BE2C (cell line): ENCODE measurements around the gene TEX53.

ENCODE experiments used
- DNase-seq: peaks from one replicate; pipeline ENCODE4 v3.0.0-alpha.2; 2020
- H3K27me3 ChIP-seq: fragments of 250-450 bp; sonication (Bioruptor Pico); 2 replicates; pipeline ENCODE4 v1.5.1; 2020; ENCODE audit warnings: mild to moderate bottlenecking
- H3K36me3 ChIP-seq: fragments of 250-450 bp; sonication (Bioruptor Pico); 2 replicates; pipeline ENCODE4 v1.5.1; 2020; ENCODE audit warnings: mild to moderate bottlenecking
- H3K4me1 ChIP-seq: fragments of 250-450 bp; sonication (Bioruptor Pico); 2 replicates; pipeline ENCODE4 v1.5.1; 2020
- H3K4me3 ChIP-seq: 2 replicates; pipeline ENCODE4 v1.5.1; 2011; ENCODE audit warnings: low read depth, low read length
- H3K9me3 ChIP-seq: fragments of 250-450 bp; sonication (Bioruptor Pico); 2 replicates; pipeline ENCODE4 v1.5.1; 2020
- TF ChIP-seq, protein P1 (sequence below): IDR thresholded peaks from 2 replicates; pipeline ENCODE4 v1.5.1; 2012; ENCODE audit warnings: mild to moderate bottlenecking, low read depth, low read length

Gene TEX53

DNA sequence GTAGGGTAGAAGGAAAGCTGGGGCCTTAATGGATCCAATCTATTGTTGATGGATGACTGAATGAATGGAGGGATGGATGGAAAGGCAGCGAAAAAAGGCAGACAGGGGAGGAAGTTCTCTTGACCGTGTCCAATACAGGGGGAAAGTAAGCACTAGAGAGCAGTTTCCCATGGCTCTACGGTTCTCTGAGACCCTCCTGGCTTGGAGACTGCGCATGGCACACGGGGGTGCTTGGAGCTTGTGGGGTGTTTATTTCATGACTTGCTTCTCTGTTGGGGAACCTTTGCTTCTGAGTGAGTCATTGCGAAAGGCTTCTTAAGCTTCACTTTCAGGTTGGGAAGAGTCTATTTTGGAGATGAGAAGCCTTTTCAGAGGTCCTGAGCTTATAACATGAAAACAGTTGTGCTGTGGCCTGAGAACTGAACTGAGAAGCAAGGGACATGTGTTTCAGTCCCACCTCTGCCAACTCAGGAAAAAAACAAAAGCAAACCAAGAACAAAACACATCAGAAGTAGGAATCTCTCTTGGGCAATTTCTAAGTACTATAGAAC lies 37.2 kb upstream of the TEX53 start:
- no peaks in the 10 kb centered on the region for H3K36me3 ChIP-seq
- TF ChIP-seq, protein P1, sequence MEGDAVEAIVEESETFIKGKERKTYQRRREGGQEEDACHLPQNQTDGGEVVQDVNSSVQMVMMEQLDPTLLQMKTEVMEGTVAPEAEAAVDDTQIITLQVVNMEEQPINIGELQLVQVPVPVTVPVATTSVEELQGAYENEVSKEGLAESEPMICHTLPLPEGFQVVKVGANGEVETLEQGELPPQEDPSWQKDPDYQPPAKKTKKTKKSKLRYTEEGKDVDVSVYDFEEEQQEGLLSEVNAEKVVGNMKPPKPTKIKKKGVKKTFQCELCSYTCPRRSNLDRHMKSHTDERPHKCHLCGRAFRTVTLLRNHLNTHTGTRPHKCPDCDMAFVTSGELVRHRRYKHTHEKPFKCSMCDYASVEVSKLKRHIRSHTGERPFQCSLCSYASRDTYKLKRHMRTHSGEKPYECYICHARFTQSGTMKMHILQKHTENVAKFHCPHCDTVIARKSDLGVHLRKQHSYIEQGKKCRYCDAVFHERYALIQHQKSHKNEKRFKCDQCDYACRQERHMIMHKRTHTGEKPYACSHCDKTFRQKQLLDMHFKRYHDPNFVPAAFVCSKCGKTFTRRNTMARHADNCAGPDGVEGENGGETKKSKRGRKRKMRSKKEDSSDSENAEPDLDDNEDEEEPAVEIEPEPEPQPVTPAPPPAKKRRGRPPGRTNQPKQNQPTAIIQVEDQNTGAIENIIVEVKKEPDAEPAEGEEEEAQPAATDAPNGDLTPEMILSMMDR: no peak
- no peak overlapping the region for H3K4me3 ChIP-seq
- H3K4me1 ChIP-seq: no peaks in the 10 kb centered on the region
- H3K9me3 ChIP-seq: no peaks in the 10 kb centered on the region
- DNase-seq: no peak
- no peaks in the 10 kb centered on the region for H3K27me3 ChIP-seq

DNA sequence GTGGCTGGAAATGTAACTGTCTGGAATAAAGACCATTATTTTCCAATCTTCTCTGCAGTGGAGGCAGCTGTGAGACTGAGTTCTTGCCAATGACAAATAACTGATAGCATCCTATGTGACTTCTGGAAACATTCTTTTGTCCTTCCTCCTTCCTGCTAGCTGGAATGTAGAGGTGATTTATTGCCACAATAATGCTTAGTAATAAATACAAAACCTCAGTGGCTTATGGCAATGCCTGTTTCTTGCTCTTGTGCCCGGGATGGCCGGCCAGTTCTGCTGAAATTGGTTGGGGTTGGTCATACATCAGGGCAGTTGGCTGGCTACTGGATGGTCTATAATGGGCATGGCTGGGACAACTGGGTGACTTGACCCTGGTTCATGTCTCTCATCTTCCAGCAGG lies 36.5 kb upstream of the TEX53 start:
- Histone ChIP-seq H3K4me1 (no peaks in the 10 kb centered on the region), H3K9me3 (no peaks in the 10 kb centered on the region), H3K4me3 (no peak overlapping the region), H3K27me3 (no peaks in the 10 kb centered on the region), H3K36me3 (no peaks in the 10 kb centered on the region)
- no peak for DNase-seq
- TF ChIP-seq, protein P1: no peak

DNA sequence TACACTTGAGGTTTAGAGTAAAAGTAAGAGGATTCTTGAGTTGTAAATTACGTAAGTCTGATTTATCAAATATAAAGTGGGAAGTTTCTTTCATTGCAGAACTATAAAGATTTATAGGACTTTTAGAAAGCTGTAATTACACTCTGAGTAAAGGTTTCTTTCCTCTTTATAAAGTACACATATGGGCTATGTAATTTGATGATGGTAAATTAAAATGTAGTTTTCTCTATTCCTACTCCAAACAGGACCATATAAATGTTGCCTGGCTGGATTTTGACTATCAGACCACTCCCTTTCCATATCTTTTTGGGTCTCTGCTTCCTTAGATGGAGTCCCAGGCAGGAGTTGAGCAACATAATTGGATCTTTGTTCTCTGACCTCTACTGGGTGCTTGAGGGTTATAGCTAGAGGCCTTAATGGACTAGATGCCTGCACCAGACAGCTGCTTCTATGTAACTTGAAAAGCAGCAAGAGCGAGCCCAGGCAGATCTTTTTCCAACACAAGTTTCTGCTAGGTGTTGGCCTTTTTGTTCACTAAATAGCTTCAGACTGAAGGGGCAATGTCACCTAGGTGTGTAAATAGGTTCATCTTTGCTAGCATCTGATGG lies 35.7 kb upstream of the TEX53 start:
- TF ChIP-seq, protein P1: no peak
- no peaks in the 10 kb centered on the region for H3K36me3 ChIP-seq
- no peaks in the 10 kb centered on the region for H3K9me3 ChIP-seq
- no peaks in the 10 kb centered on the region for H3K27me3 ChIP-seq
- H3K4me3 ChIP-seq: no peak overlapping the region
- no peaks in the 10 kb centered on the region for H3K4me1 ChIP-seq
- DNase-seq: no peak

DNA sequence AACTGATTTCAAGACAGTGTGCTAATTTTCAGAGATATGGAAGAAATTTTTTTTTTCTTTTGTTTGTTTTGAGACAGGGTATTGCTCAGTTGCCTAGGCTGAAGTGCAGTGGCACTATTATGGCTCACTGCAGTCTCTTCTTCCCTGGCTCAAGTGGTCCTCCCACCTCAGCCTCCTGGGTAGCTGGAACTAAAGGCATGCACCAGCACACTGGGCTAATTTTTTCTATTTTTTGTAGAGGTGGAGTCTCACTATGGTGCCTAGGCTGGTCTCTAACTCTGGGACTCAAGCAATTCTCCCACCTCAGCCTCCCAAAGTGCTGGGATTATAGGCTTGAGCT lies 34.3 kb upstream of the TEX53 start:
- H3K4me1 ChIP-seq: no peaks in the 10 kb centered on the region

DNA sequence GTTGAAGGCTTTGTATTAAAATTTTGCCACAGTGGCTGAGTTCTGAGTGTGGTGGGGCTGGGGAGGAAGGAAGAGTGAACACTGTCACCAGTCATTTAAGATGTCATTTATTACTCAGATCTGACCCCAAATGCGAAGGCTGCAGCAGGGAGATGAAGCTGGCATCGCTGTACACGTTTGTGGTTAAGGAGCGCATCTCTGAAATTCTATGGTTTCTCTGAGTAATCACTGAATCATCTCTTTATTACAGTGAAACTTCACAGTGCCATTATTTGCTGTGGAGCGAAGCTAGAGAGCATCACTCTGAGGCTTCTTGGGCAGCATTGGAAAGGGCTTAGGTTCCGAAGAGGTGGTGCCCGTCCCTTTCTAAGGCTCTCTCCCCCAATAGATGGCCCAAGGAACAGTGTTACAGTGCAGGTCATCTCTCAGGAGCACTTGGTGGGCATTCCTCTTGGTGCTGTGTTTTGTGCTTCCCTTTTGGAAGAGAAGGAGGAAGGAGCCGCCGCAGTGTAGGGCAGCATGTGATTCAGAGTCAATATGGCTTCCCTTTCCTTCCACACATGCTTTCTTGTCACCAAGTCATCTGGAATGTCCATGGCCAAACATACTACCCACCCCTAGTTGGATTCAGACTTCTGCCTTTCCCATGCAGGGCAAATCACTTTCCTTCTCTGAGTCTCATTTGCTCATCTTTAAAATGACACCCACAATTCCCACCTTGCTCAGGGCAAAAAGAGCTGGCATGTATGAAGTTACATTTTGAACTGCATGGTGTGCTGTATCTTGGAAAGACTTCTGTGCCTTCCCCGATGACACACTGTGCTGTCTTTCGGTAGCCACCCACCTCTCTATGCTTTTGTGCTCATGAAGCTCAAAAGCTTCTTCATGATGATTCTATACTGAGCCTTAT lies 33.7 kb upstream of the TEX53 start:
- no peak for DNase-seq
- no peak overlapping the region for H3K4me3 ChIP-seq

More for the DNA sequence above, 34.3 kb upstream of the TEX53 start:
- DNase-seq: no peak
- Histone ChIP-seq H3K27me3 (no peaks in the 10 kb centered on the region), H3K9me3 (no peaks in the 10 kb centered on the region), H3K36me3 (no peaks in the 10 kb centered on the region), H3K4me3 (no peak overlapping the region)
- TF ChIP-seq, protein P1: no peak

More for the DNA sequence above, 33.7 kb upstream of the TEX53 start:
- Histone ChIP-seq H3K36me3 (no peaks in the 10 kb centered on the region), H3K4me1 (no peaks in the 10 kb centered on the region), H3K27me3 (no peaks in the 10 kb centered on the region), H3K9me3 (no peaks in the 10 kb centered on the region)
- TF ChIP-seq, protein P1: no peak
